Measurements from ENCODE around the gene UBE4B. TPM values are rescaled to one million over a fixed set of nuclear protein-coding genes. Genes with fewer than 3 reads are reported as not detected.

Gene UBE4B
- total and polyA plus RNA-seq, 10 of the 15 experiments (the other 5 are each of a cell fraction or from before 2014, with no cell fraction given), result 2.9 to 32.6 (median 20.7) TPM

- TF ChIP-seq CTCF (IDR thresholded peaks at IDR 0.05 in 2 of 3, conservative IDR thresholded peaks at IDR 0.05 in 1 of 3; ENCODE audit: control insufficient read depth in 2 of 3, extremely low read depth in 1 of 3, insufficient read depth in 1 of 3, low read depth in 3 of 3, low read length in 3 of 3) (peak; percentile 55 to 61 (median 58)), CEBPB (IDR thresholded peaks at IDR 0.05; ENCODE audit: borderline replicate concordance in 1 of 2, low read depth in 2 of 2, low read length in 2 of 2) (no peak), ZBTB40 (IDR thresholded peaks at IDR 0.05; ENCODE audit: borderline replicate concordance) (no peak), PAX8 (IDR thresholded peaks at IDR 0.05) (no peak), KDM1A (IDR thresholded peaks at IDR 0.05; ENCODE audit: borderline replicate concordance) (no peak), TARDBP (IDR thresholded peaks at IDR 0.05; ENCODE audit: borderline replicate concordance) (no peak), PML (IDR thresholded peaks at IDR 0.05; ENCODE audit: low read length) (no peak), ZBTB33 (IDR thresholded peaks at IDR 0.05) (no peak), RELA (IDR thresholded peaks at IDR 0.05; ENCODE audit: borderline replicate concordance, partially characterized antibody) (no peak), SMAD1 (IDR thresholded peaks at IDR 0.05; ENCODE audit: low read depth, partially characterized antibody) (no peak), KLF5 (IDR thresholded peaks at IDR 0.05; ENCODE audit: partially characterized antibody) (no peak)
These were observed 120.0 kb downstream of the UBE4B start (continued) for GRCh38 chr1:10152709-10153284.
